ENCODE data around the gene C2.

Gene C2

DNA sequence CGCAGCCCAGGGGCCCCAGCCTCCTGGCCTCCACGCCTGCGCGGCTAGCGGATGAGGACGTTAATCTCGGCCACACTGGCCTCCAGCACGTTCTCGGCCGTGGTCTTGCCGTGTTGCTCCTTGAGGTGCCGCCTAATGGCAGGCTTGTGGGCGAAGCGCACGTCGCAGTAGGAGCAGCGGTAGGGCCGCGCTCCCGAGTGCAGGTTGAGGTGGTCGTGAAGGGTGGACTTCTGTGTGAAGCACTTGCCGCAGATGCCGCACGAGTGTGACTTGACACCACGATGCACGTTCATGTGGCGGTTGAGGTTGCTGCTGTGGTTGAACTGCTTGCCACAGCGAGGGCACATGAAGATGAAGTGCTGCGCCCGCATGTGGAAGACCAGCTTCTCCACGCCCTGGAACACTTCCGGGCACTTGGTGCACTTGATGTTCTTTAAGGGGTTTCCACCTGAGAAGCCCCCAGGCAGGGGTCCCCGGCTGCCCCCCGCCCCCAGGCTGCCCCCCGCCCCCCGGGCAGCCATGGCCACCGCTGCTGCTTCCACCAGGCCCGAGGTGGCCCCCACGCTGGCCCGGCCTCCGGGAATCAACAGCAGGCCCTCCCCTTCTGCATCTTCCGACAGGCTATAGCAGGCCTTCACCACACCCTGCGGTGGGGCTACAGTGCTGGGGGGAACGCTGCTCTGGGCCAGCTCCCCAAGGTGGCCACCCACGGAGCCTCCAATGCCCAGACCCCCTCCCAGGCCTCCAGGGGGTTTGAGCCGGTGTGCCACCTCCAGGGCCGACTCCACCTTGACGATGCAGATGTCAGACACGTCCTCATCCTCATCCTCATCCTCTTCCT is 27.4 kb upstream of the C2 start:
- peak; percentile 77 for DNase-seq (ENCODE audit: low read depth)
- TF ChIP-seq, protein P1, sequence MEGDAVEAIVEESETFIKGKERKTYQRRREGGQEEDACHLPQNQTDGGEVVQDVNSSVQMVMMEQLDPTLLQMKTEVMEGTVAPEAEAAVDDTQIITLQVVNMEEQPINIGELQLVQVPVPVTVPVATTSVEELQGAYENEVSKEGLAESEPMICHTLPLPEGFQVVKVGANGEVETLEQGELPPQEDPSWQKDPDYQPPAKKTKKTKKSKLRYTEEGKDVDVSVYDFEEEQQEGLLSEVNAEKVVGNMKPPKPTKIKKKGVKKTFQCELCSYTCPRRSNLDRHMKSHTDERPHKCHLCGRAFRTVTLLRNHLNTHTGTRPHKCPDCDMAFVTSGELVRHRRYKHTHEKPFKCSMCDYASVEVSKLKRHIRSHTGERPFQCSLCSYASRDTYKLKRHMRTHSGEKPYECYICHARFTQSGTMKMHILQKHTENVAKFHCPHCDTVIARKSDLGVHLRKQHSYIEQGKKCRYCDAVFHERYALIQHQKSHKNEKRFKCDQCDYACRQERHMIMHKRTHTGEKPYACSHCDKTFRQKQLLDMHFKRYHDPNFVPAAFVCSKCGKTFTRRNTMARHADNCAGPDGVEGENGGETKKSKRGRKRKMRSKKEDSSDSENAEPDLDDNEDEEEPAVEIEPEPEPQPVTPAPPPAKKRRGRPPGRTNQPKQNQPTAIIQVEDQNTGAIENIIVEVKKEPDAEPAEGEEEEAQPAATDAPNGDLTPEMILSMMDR (IDR thresholded peaks at IDR 0.05; ENCODE audit: low read depth, low read length), result no peak
- TF ChIP-seq, protein P2, sequence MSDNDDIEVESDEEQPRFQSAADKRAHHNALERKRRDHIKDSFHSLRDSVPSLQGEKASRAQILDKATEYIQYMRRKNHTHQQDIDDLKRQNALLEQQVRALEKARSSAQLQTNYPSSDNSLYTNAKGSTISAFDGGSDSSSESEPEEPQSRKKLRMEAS (IDR thresholded peaks at IDR 0.05; ENCODE audit: low read depth, low read length), result no peak
- no peak for TF ChIP-seq MYC (IDR thresholded peaks at IDR 0.05; ENCODE audit: low read depth, low read length)
- no peak for TF ChIP-seq POLR2A (IDR thresholded peaks at IDR 0.05; ENCODE audit: extremely low read depth, insufficient read length)
- peak overlapping the region; percentile 99 for H3K4me3 ChIP-seq (ENCODE audit: low read depth, low read length)

DNA sequence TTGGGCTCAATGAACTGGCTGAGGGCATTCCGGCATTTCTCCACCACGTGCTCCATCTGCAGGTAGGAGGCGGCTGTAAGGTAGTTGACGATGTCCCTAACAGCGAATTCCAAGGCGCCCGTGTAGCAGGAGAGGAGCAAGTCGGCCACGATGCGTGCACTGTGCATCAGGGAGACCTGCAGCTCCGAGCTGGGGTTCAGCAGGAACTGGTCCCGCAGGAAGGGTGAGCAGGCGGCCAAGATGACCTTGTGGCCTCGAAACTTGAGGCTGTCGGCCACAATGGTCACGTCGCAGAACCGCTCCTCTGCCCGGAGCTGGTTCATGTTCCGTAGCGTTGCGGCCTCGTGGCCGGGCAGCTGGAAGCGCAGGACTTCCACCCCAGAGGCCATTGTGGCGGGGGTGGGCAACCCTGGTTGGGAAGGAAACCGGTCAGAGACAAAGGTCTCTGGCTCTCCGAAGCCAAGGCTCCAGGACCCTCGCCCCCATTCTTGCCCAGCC is 26.6 kb upstream of the C2 start:
- peak overlapping the region; percentile 57 for H3K4me3 ChIP-seq (ENCODE audit: low read depth, low read length)
- TF ChIP-seq, protein P1 (IDR thresholded peaks at IDR 0.05; ENCODE audit: low read depth, low read length), result no peak
- TF ChIP-seq, protein P2 (IDR thresholded peaks at IDR 0.05; ENCODE audit: low read depth, low read length), result no peak
- TF ChIP-seq MYC (IDR thresholded peaks at IDR 0.05; ENCODE audit: low read depth, low read length) (no peak), POLR2A (IDR thresholded peaks at IDR 0.05; ENCODE audit: extremely low read depth, insufficient read length) (no peak)
- DNase-seq (ENCODE audit: low read depth), result peak; percentile 31

DNA sequence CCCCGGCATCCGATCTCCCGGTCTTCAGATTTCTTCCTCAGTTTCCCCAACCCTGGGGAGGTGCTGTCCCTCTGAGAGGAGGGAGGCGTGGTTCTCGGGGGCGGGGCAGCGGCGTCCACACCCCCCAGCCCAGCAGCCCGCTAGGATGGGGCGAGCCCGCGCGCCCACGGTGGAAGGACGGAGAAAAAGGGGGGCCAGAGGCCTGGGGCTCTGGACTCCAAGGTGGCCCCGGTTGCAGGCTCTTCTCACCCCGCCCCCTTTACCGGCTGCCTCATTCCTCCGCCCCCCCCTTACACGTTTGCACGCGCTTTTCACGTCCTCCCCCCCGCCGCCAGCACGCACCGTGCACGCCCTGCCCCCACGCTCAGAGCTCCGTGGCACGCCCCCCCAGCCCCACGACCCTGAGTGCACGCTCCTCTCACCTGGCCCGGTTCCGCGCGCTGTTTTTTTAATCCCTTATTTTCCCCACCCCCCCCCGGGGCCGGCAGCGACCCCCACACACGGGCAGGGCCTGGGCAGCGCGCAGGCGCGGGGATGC is 26.0 kb upstream of the C2 start:
- DNase-seq (ENCODE audit: low read depth), result peak; percentile 76
- H3K4me3 ChIP-seq (ENCODE audit: low read depth, low read length), result peak overlapping the region; percentile 57
- TF ChIP-seq, protein P2 (IDR thresholded peaks at IDR 0.05; ENCODE audit: low read depth, low read length), result no peak
- TF ChIP-seq MYC (IDR thresholded peaks at IDR 0.05; ENCODE audit: low read depth, low read length), result no peak
- TF ChIP-seq, protein P1 (IDR thresholded peaks at IDR 0.05; ENCODE audit: low read depth, low read length), result no peak

DNA sequence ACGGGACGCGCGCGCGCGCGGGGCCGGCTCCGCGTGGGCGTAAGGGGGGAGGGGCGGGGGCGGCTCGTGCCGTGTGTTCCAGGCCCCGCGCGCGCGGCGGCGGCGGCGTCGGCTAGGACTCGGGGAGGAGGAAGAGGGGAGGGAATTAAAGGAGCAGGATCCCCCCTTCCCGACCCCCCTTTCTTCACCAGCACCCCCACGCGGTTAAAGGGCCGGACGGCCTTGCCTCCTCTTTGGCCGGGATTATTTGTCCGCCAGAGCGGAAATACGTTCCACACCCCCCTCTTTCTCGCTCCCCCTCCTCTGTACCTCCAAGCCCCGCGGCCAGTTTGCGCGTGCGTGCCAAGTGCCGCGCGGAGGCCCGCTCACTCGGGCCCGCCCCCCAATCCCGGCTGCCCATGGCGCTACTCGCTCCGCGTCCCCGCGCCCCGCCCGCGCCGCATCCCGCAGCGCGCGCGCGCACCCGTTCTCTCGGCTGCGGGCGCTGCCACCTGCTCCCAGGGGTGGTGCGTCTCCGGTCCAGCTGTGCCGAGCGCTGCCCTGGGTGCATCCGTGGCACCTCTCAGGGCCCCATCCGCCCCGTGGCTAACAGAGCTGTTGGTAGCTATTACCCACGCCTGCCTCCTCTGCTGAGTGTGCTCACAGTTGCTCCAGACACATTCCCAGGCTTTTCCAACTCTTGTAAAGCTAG is 25.4 kb upstream of the C2 start, which contains the start of gene ZBTB12:
ZBTB12 (minus strand) TSS at position 134 of the 691 bp plus-strand sequence. CDS start 781 bp downstream, outside the sequence.
- DNase-seq (ENCODE audit: low read depth), result peak; percentile 98
- TF ChIP-seq MYC (IDR thresholded peaks at IDR 0.05; ENCODE audit: low read depth, low read length) (peak; percentile 54; the same call in 1 of the 2 replicates), POLR2A (IDR thresholded peaks at IDR 0.05; ENCODE audit: extremely low read depth, insufficient read length) (peak; percentile 33)
- TF ChIP-seq, protein P1 (IDR thresholded peaks at IDR 0.05; ENCODE audit: low read depth, low read length), result no peak
- TF ChIP-seq, protein P2 (IDR thresholded peaks at IDR 0.05; ENCODE audit: low read depth, low read length), result peak; percentile 73
- H3K4me3 ChIP-seq (ENCODE audit: low read depth, low read length), result peak within 1 kb of the TSS; percentile 57

DNA sequence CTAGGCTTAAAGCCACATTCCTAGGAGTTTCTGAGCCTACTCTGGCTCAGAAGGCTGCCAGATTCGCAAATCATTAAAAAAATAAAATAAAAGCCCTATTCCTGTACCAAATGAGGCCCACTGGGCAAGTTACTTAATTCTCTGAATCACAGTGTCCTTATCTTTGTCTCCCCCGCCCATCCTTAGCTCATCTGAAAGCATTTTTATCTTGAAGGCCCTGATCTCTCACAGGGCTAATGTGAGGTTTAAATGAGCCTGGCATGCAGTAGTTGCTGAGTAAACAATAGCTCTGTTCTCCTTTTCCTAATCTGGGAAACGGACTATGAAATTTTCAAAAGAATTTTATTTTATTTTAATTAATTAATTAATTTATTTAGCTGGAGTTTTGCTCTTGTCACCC is 23.6 kb upstream of the C2 start:
- TF ChIP-seq, protein P1 (IDR thresholded peaks at IDR 0.05; ENCODE audit: low read depth, low read length), result no peak
- TF ChIP-seq MYC (IDR thresholded peaks at IDR 0.05; ENCODE audit: low read depth, low read length) (no peak), POLR2A (IDR thresholded peaks at IDR 0.05; ENCODE audit: extremely low read depth, insufficient read length) (no peak)
- TF ChIP-seq, protein P2 (IDR thresholded peaks at IDR 0.05; ENCODE audit: low read depth, low read length), result no peak
- H3K4me3 ChIP-seq (ENCODE audit: low read depth, low read length), result no peak overlapping the region
- no peak for DNase-seq (ENCODE audit: low read depth)
